DMS114 treated with DMSO at 0.1 percent for 48 hours (cell line): ENCODE measurements around the gene RASL10A.

Experiments used
- DNase-seq: peaks from one replicate; lab custom pipeline; 2025; ENCODE audit not compliant: unreplicated experiment; lab: John Stamatoyannopoulos, UW

The RASL10A gene

GRCh38 chr22:29306835-29307595, 8.5 kb downstream of the RASL10A start:
- peak; percentile 49 for DNase-seq

- DNase-seq: peak; percentile 65
These were observed 9.2 kb downstream of the RASL10A start, which contains the start of gene GAS2L1 for GRCh38 chr22:29306175-29306834. Gene GAS2L1 (plus strand): TSS chr22:29306650. CDS start chr22:29308106, 1,456 bp downstream.

GRCh38 chr22:29305836-29306174, 9.7 kb downstream of the RASL10A start:
- DNase-seq: no peak

- DNase-seq: no peak
These were observed 12.6 kb downstream of the RASL10A start for GRCh38 chr22:29302681-29303465.

- no peak for DNase-seq
These were observed 13.2 kb downstream of the RASL10A start for GRCh38 chr22:29302402-29302680.

- no peak for DNase-seq
These were observed 13.6 kb downstream of the RASL10A start for GRCh38 chr22:29301716-29302401.

- DNase-seq: no peak
These were observed 14.5 kb downstream of the RASL10A start for GRCh38 chr22:29300807-29301601.

- no peak for DNase-seq
These were observed 15.1 kb downstream of the RASL10A start for GRCh38 chr22:29300467-29300806.

- DNase-seq: no peak
These were observed 16.2 kb downstream of the RASL10A start for GRCh38 chr22:29299136-29299900.

GRCh38 chr22:29298641-29299040, 16.9 kb downstream of the RASL10A start:
- DNase-seq: no peak

- no peak for DNase-seq
These were observed 23.1 kb downstream of the RASL10A start for GRCh38 chr22:29292379-29292778.

- no peak for DNase-seq
These were observed 24.3 kb downstream of the RASL10A start for GRCh38 chr22:29291215-29291614.

- no peak for DNase-seq
These were observed 25.4 kb downstream of the RASL10A start for GRCh38 chr22:29290061-29290460.

- DNase-seq: no peak
These were observed 26.7 kb downstream of the RASL10A start for GRCh38 chr22:29288837-29289236.

- no peak for DNase-seq
These were observed 31.3 kb downstream of the RASL10A start for GRCh38 chr22:29284196-29284595.

- DNase-seq: no peak
These were observed 37.6 kb downstream of the RASL10A start for GRCh38 chr22:29277927-29278326.

GRCh38 chr22:29275819-29276565, 39.5 kb downstream of the RASL10A start:
- DNase-seq: no peak

- no peak for DNase-seq
These were observed 40.3 kb downstream of the RASL10A start for GRCh38 chr22:29275167-29275566.

GRCh38 chr22:29272624-29273023, 42.9 kb downstream of the RASL10A start:
- no peak for DNase-seq
